HepG2 (cell line): ENCODE measurements around the gene COQ10B. TPM values are rescaled to one million over a fixed set of nuclear protein-coding genes. Genes with fewer than 3 reads are reported as not detected.
A peak's percentile ranks its signal among the peaks of the same experiment; 100 is the strongest.

ENCODE experiments used
- AKAP8 ChIP-seq: sonication (generic); formaldehyde crosslinking; IDR thresholded peaks from 2 replicates; pipeline ENCODE4 v1.5.1; 2020; ENCODE audit warnings: mild to moderate bottlenecking, missing genetic modification reagents
- CENPT ChIP-seq: sonication (generic); formaldehyde crosslinking; IDR thresholded peaks from 2 replicates; pipeline ENCODE4 v1.8.0; 2022; ENCODE audit warnings: low read depth, mild to moderate bottlenecking, moderate library complexity, missing genetic modification reagents
- CHD4 ChIP-seq: fragments of 200-600 bp; sonication (generic); IDR thresholded peaks from 2 replicates; pipeline ENCODE4 v1.7.0; 2017; ENCODE audit warnings: mild to moderate bottlenecking, low read length, borderline replicate concordance
- CREB3 ChIP-seq: sonication (generic); formaldehyde crosslinking; IDR thresholded peaks from 2 replicates; pipeline ENCODE4 v1.5.0; 2020; ENCODE audit warnings: missing genetic modification reagents
- FOXA3 ChIP-seq: IDR thresholded peaks from 2 replicates; pipeline ENCODE4 v1.6.1; 2016; ENCODE audit warnings: missing genetic modification reagents, missing compliant biosample characterization
- HMG20B ChIP-seq: conservative IDR thresholded peaks from 2 replicates; pipeline ENCODE4 v1.6.1; 2016; ENCODE audit warnings: missing genetic modification reagents, missing compliant biosample characterization
- HMGXB3 ChIP-seq: sonication (generic); formaldehyde crosslinking; IDR thresholded peaks from 2 replicates; pipeline ENCODE4 v1.4.0; 2020; ENCODE audit warnings: missing genetic modification reagents, borderline replicate concordance
- HMGXB4 ChIP-seq, 2 experiments: sonication (generic) in 1 of 2; formaldehyde crosslinking in 1 of 2; IDR thresholded peaks; 2 replicates each; pipeline versions ENCODE4 v1.4.0 to v1.6.1; 2018 to 2020; ENCODE audit warnings: missing genetic modification reagents in 2 of 2, borderline replicate concordance in 1 of 2, low read depth in 1 of 2, mild to moderate bottlenecking in 1 of 2, missing biosample characterization in 1 of 2
- HOXD1 ChIP-seq: sonication (generic); formaldehyde crosslinking; IDR thresholded peaks from 2 replicates; pipeline ENCODE4 v1.5.0; 2020; ENCODE audit warnings: missing genetic modification reagents
- NFYC ChIP-seq: IDR thresholded peaks from 2 replicates; pipeline ENCODE4 v1.6.1; 2016; ENCODE audit warnings: missing genetic modification reagents, missing compliant biosample characterization
- REXO4 ChIP-seq: sonication (generic); formaldehyde crosslinking; IDR thresholded peaks from 2 replicates; pipeline ENCODE4 v1.8.0; 2022; ENCODE audit warnings: missing genetic modification reagents, mild to moderate bottlenecking, borderline replicate concordance
- TCF12 ChIP-seq, 2 experiments: fragments of 450-650 bp in 1 of 2; sonication (generic) in 1 of 2; formaldehyde crosslinking in 1 of 2; IDR thresholded peaks; 2 replicates each; pipeline versions ENCODE4 v1.6.1 to v1.8.0; 2017 to 2022; ENCODE audit warnings: antibody characterized with exemption in 1 of 2, mild to moderate bottlenecking in 1 of 2, missing genetic modification reagents in 1 of 2, moderate library complexity in 1 of 2
- TEAD3 ChIP-seq: optimal IDR thresholded peaks from 2 replicates; pipeline ENCODE3; 2016; ENCODE audit warnings: borderline replicate concordance
- THAP11 ChIP-seq: IDR thresholded peaks from 2 replicates; pipeline ENCODE4 v1.6.1; 2016; ENCODE audit warnings: missing biosample characterization, missing genetic modification reagents
- USF2 ChIP-seq, 2 experiments: sonication (generic) in 1 of 2; formaldehyde crosslinking in 1 of 2; IDR thresholded peaks; 2 replicates each; pipeline versions ENCODE4 v1.5.1 to v1.6.1; 2011 to 2020; ENCODE audit warnings: borderline replicate concordance in 1 of 2, low read depth in 1 of 2, low read length in 1 of 2, mild to moderate bottlenecking in 1 of 2, missing genetic modification reagents in 1 of 2, moderate library complexity in 1 of 2
- ZMYM2 ChIP-seq: sonication (generic); formaldehyde crosslinking; IDR thresholded peaks from 2 replicates; pipeline ENCODE4 v1.8.0; 2022; ENCODE audit warnings: mild to moderate bottlenecking, missing genetic modification reagents
- ZNF570 ChIP-seq: sonication (generic); formaldehyde crosslinking; IDR thresholded peaks from 2 replicates; pipeline ENCODE4 v1.4.0; 2020; ENCODE audit warnings: mild to moderate bottlenecking, missing genetic modification reagents, borderline replicate concordance
- ZNF605 ChIP-seq: sonication (generic); formaldehyde crosslinking; IDR thresholded peaks from 2 replicates; pipeline ENCODE4 v1.8.0; 2022; ENCODE audit warnings: mild to moderate bottlenecking, missing genetic modification reagents
- ZNF773 ChIP-seq: sonication (generic); formaldehyde crosslinking; IDR thresholded peaks from 2 replicates; pipeline ENCODE4 v1.4.0; 2020; ENCODE audit warnings: missing genetic modification reagents, borderline replicate concordance
- polyA plus RNA-seq, 8 experiments: library from polyadenylated mRNA; depleted of rRNA in 3 of 8; stranded (reverse) in 7 of 8; unstranded in 1 of 8; fragments of >200 nt; fragmentation: Illumina TruSeq in 4 of 8; extraction: Trizol in 4 of 8; gene quantifications; 2 replicates each; pipeline versions ENCODE4 v1.2.1 to v1.2.3, GENCODE V29; 2011 to 2016; ENCODE audit warnings: low read depth in 4 of 8, missing spikeins in 1 of 8, mixed read lengths in 1 of 8; ENCODE audit not compliant: insufficient read depth in 1 of 8
- total RNA-seq, 5 experiments: library from RNA; depleted of rRNA; stranded (reverse); fragments of >200 nt; fragmentation: Illumina TruSeq; extraction: Trizol; gene quantifications; 2 replicates each; pipeline ENCODE4 v1.2.3, GENCODE V29; 2016; ENCODE audit warnings: low read depth in 1 of 5

COQ10B gene
- total and polyA plus RNA-seq, 2 of the 13 experiments (the other 11 are each of a cell fraction or from before 2014, with no cell fraction given) = 4.6 to 34.9 TPM

- TF ChIP-seq USF2 (IDR thresholded peaks at IDR 0.05; ENCODE audit: low read depth, low read length) = 0 out of 2 replicates have a peak, but pooled peaks have one; percentile 6
- TF ChIP-seq USF2 (CRISPR knock-in tag; IDR thresholded peaks at IDR 0.05; ENCODE audit: borderline replicate concordance) = peak; percentile 80; the same call in 1 of the 2 replicates
- TF ChIP-seq ZNF605 (CRISPR knock-in tag) = peak; percentile 99
- TF ChIP-seq REXO4 (CRISPR knock-in tag) = peak; percentile 93
- TF ChIP-seq CREB3 = peak; percentile 80; the same call in 1 of the 2 replicates
- TF ChIP-seq FOXA3 (CRISPR knock-in tag) = peak; percentile 84
- TF ChIP-seq ZNF570 (CRISPR knock-in tag) = peak; percentile 23; the same call in 1 of the 2 replicates
- TF ChIP-seq THAP11 = peak; percentile 94
- TF ChIP-seq TCF12 (IDR thresholded peaks at IDR 0.05) = no peak
- peak; percentile 96 for TF ChIP-seq TCF12 (CRISPR knock-in tag; IDR thresholded peaks at IDR 0.05)
- peak; percentile 99 to 100; a peak in 3 of 4 replicates for TF ChIP-seq HMGXB4 (CRISPR knock-in tag; IDR thresholded peaks at IDR 0.05; ENCODE audit: borderline replicate concordance in 1 of 2, low read depth in 1 of 2)
- peak; percentile 93 for TF ChIP-seq AKAP8 (CRISPR knock-in tag)
- TF ChIP-seq ZNF773 (CRISPR knock-in tag) = 0 out of 2 replicates have a peak, but pooled peaks have one; percentile 76
- no peak for TF ChIP-seq CHD4
- peak; percentile 88; the same call in 1 of the 2 replicates for TF ChIP-seq HMGXB3 (CRISPR knock-in tag)
- TF ChIP-seq ZMYM2 (CRISPR knock-in tag) = peak; percentile 95
- peak; percentile 97 for TF ChIP-seq CENPT (CRISPR knock-in tag)
- 0 out of 2 replicates have a peak, but pooled peaks have one; percentile 50 for TF ChIP-seq HOXD1
- TF ChIP-seq HMG20B (CRISPR knock-in tag) = peak; percentile 95
- peak; percentile 95 for TF ChIP-seq TEAD3 (CRISPR knock-in tag)
- peak; percentile 70 for TF ChIP-seq NFYC (CRISPR knock-in tag)
Measured at GRCh38 chr2:197515739-197516392, 62.5 kb downstream of the COQ10B start, which contains the start of gene MOB4 (continued).
